ENCODE measurements around the gene PHLDA3. TPM values are rescaled to one million over a fixed set of nuclear protein-coding genes. Genes with fewer than 3 reads are reported as not detected.

The PHLDA3 gene
- total RNA-seq, 1 experiment from 2014 or later: 22.1 TPM

DNA sequence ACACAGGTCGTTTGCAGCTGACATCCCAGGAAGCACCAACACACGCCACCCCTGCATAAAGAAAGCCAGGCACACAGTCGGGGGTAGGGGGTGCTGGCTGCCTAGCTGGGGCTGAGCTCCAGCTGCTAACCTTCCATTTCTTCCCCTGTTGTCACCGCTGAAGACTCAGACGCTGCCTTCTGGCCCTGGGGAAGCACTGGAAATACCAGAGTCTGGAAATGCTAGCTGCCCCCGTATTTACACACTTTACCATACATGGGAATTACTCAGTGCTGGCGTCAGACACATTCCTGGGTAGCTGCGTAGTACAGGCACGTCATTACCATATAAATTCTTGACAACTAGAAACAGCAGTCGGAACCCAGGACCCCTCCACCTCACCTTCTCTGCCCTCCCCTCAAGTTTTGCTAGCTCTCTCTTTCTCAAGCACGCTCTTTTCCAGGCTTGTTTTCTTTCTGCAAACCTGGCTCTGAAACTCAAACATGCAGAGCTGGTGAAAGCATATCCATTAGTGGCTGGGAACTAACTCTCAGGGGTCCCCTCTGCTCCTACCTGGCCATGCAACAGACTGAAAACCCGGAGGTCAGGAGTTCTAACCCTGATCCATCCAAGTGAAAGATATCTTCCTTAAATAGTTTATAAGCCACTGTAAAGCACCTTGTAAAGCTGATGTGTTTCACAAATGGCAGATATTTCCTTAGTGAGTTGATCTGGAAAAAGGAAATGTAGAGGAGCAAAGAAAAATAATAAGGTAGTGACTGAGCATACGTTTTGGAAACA lies 34.6 kb upstream of the PHLDA3 start:
- H3K4me1 ChIP-seq (ENCODE audit: control insufficient read depth in 1 of 2, insufficient read depth in 2 of 2, low read length in 2 of 2): peaks cover 11 to 25% of the 10 kb centered on the region in 2 experiments
- intact Hi-C loops (cut with micrococcal nuclease): no loop called here
- peaks cover 6% of the 10 kb centered on the region; the same call in 1 of the 2 replicates for H3K79me2 ChIP-seq (ENCODE audit: insufficient read depth, low read length)
- H4K20me1 ChIP-seq (ENCODE audit: insufficient read depth): no peaks in the 10 kb centered on the region
- no peaks in the 10 kb centered on the region for H3K36me3 ChIP-seq (ENCODE audit: control insufficient read depth in 1 of 2, insufficient read depth in 2 of 2, low read length in 2 of 2)
- no peak overlapping the region for H3K27ac ChIP-seq (ENCODE audit: low read depth, low read length)
- no TSS peak for BruUV-seq (replicated peaks)
- TF ChIP-seq, protein P1, sequence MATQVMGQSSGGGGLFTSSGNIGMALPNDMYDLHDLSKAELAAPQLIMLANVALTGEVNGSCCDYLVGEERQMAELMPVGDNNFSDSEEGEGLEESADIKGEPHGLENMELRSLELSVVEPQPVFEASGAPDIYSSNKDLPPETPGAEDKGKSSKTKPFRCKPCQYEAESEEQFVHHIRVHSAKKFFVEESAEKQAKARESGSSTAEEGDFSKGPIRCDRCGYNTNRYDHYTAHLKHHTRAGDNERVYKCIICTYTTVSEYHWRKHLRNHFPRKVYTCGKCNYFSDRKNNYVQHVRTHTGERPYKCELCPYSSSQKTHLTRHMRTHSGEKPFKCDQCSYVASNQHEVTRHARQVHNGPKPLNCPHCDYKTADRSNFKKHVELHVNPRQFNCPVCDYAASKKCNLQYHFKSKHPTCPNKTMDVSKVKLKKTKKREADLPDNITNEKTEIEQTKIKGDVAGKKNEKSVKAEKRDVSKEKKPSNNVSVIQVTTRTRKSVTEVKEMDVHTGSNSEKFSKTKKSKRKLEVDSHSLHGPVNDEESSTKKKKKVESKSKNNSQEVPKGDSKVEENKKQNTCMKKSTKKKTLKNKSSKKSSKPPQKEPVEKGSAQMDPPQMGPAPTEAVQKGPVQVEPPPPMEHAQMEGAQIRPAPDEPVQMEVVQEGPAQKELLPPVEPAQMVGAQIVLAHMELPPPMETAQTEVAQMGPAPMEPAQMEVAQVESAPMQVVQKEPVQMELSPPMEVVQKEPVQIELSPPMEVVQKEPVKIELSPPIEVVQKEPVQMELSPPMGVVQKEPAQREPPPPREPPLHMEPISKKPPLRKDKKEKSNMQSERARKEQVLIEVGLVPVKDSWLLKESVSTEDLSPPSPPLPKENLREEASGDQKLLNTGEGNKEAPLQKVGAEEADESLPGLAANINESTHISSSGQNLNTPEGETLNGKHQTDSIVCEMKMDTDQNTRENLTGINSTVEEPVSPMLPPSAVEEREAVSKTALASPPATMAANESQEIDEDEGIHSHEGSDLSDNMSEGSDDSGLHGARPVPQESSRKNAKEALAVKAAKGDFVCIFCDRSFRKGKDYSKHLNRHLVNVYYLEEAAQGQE (IDR thresholded peaks at IDR 0.05; ENCODE audit: low read depth): no peak
- TF ChIP-seq ZFX (IDR thresholded peaks at IDR 0.05): no peak
- TF ChIP-seq TCF7L2 (IDR thresholded peaks at IDR 0.05; ENCODE audit: borderline replicate concordance, extremely low read depth, insufficient read depth, insufficient read length): no peak
- no peak for TF ChIP-seq FOSL1 (IDR thresholded peaks at IDR 0.05; ENCODE audit: low read depth)
- TF ChIP-seq SRF (IDR thresholded peaks at IDR 0.05; ENCODE audit: low read depth): no peak
- TF ChIP-seq EZH2phosphoT487 (IDR thresholded peaks at IDR 0.05; ENCODE audit: borderline replicate concordance): no peak
- no peak for TF ChIP-seq SP1 (IDR thresholded peaks at IDR 0.05; ENCODE audit: low read depth)
- TF ChIP-seq CBX3 (IDR thresholded peaks at IDR 0.05; ENCODE audit: low read depth): no peak
- no peak for TF ChIP-seq YY1 (IDR thresholded peaks at IDR 0.05; ENCODE audit: extremely low read depth, insufficient replicate concordance, low read depth, low read length)
- TF ChIP-seq ELF1 (IDR thresholded peaks at IDR 0.05; ENCODE audit: borderline replicate concordance, low read depth): no peak
- no peaks in the 10 kb centered on the region for H3K9me2 ChIP-seq (ENCODE audit: insufficient read depth)
- no peak overlapping the region for H2AFZ ChIP-seq (ENCODE audit: low read depth, low read length, poor library complexity, severe bottlenecking)
- H3K9ac ChIP-seq (ENCODE audit: low read length): no peak overlapping the region
- ATAC-seq (no peak), DNase-seq (ENCODE audit: low read depth, low spot score) (no peak)
- H3K9me3 ChIP-seq (ENCODE audit: control insufficient read depth in 1 of 2, insufficient read depth in 1 of 2, low read depth in 1 of 2, low read length in 2 of 2): no peaks in the 10 kb centered on the region
- H3K4me3 ChIP-seq (replicated peaks in 1 of 2; ENCODE audit: low read depth in 1 of 2, low read length in 2 of 2): no peak overlapping the region
- CTCF ChIA-PET: interaction anchor here (0.8 to 3.3 kb wide), 4 partner anchors 9 to 23 kb away, joined by 3 to 23 read pairs (median 5); no protein-coding TSS in a partner anchor
- H3K4me2 ChIP-seq (ENCODE audit: low read length): no peak overlapping the region
- no peaks in the 10 kb centered on the region for H3K27me3 ChIP-seq (ENCODE audit: insufficient read depth, low read length)
- POLR2A ChIA-PET: no interaction called here
- RAD21 ChIA-PET (ENCODE audit: low non-redundant PET in 1 of 2, low total read pairs in 2 of 2, uncharacterized antibody in 2 of 2, unreplicated experiment in 2 of 2): no interaction called here
